ENCODE measurements around the gene IL1RL2.

DNA sequence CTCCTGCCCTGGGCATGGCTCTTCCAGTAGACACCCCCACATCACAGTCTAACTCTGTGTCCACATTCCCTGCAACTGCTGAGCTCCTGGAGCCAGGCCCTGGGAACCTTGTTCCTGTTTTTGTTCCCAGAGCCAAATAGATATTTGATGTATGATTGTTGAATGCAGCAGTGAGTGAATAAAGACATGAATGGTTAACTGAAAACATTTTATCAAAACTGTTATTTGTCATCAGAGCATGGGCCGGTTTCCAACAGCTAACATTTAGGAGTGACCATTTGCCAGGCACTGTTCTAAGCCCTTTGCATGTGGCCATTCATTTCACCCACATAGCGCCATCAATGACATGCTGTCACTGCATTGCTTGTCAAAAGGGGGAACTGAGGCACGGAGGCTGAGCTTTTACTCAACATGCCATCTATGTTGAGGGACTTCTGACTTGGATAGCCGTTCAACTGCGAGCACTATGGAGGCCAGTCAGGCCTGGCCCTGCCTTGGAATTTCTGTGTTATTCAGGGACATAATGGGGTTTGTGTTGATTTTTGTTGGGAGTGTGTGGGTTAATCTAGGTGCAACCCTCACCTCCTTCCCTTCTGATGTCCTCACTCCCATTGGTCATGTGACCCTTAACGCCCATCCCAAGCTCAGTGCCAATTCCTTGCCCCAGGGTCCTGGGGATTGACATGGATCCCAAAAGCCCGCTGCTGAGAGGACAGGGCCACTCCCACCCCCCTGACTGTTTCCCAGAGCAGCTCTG, 31.7 kb upstream of the IL1RL2 start:
- TF ChIP-seq, protein P1, sequence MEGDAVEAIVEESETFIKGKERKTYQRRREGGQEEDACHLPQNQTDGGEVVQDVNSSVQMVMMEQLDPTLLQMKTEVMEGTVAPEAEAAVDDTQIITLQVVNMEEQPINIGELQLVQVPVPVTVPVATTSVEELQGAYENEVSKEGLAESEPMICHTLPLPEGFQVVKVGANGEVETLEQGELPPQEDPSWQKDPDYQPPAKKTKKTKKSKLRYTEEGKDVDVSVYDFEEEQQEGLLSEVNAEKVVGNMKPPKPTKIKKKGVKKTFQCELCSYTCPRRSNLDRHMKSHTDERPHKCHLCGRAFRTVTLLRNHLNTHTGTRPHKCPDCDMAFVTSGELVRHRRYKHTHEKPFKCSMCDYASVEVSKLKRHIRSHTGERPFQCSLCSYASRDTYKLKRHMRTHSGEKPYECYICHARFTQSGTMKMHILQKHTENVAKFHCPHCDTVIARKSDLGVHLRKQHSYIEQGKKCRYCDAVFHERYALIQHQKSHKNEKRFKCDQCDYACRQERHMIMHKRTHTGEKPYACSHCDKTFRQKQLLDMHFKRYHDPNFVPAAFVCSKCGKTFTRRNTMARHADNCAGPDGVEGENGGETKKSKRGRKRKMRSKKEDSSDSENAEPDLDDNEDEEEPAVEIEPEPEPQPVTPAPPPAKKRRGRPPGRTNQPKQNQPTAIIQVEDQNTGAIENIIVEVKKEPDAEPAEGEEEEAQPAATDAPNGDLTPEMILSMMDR (conservative IDR thresholded peaks at IDR 0.05; ENCODE audit: low read length): no peak
- TF ChIP-seq EZH2phosphoT487 (IDR thresholded peaks at IDR 0.05; ENCODE audit: borderline replicate concordance): no peak

Measured in Loucy (cell line).